GM21360 (cell line): ENCODE results near the gene ZCCHC8.
"Not testable (repeated sequence)": the region's sequence is repeated elsewhere in the genome, so short reads cannot be mapped to it uniquely, and the experiment has no call there.

Experiments used
- ATAC-seq: cut with Tn5 transposase; IDR thresholded peaks from one replicate; pipeline ENCODE4 v1.9.1; 2021; ENCODE audit warnings: mild to moderate bottlenecking, moderate library complexity; ENCODE audit not compliant: unreplicated experiment

ZCCHC8 gene

GRCh38 chr12:122473543-122474323, 27.0 kb downstream of the ZCCHC8 start:
- no peak for ATAC-seq

GRCh38 chr12:122471324-122472226, 29.2 kb downstream of the ZCCHC8 start:
- ATAC-seq, result no peak

- not testable (repeated sequence) for ATAC-seq
These were observed 30.2 kb downstream of the ZCCHC8 start for GRCh38 chr12:122470576-122470975.

- not testable (repeated sequence) for ATAC-seq
These were observed 30.9 kb downstream of the ZCCHC8 start for GRCh38 chr12:122469856-122470255.

GRCh38 chr12:122467983-122468382, 32.7 kb downstream of the ZCCHC8 start:
- ATAC-seq, result no peak

GRCh38 chr12:122464317-122465042, 36.3 kb downstream of the ZCCHC8 start:
- ATAC-seq, result not testable (repeated sequence)

GRCh38 chr12:122460641-122461040, 40.1 kb downstream of the ZCCHC8 start:
- ATAC-seq, result no peak

- ATAC-seq, result no peak
These were observed 40.7 kb downstream of the ZCCHC8 start for GRCh38 chr12:122460061-122460460.

GRCh38 chr12:122459211-122459610, 41.5 kb downstream of the ZCCHC8 start:
- ATAC-seq, result no peak

- ATAC-seq, result no peak
These were observed 42.4 kb downstream of the ZCCHC8 start for GRCh38 chr12:122458105-122459035.

- no peak for ATAC-seq
These were observed 43.1 kb downstream of the ZCCHC8 start for GRCh38 chr12:122457627-122458026.

- ATAC-seq, result no peak
These were observed 46.0 kb downstream of the ZCCHC8 start for GRCh38 chr12:122454739-122455138.

GRCh38 chr12:122454250-122454721, 46.4 kb downstream of the ZCCHC8 start:
- no peak for ATAC-seq

- ATAC-seq, result no peak
These were observed 47.9 kb downstream of the ZCCHC8 start for GRCh38 chr12:122452701-122453285.

GRCh38 chr12:122449317-122449716, 51.4 kb downstream of the ZCCHC8 start:
- ATAC-seq, result no peak

- not testable (repeated sequence) for ATAC-seq
These were observed 52.9 kb downstream of the ZCCHC8 start for GRCh38 chr12:122447825-122448224.

GRCh38 chr12:122446390-122446789, 54.3 kb downstream of the ZCCHC8 start:
- ATAC-seq, result not testable (repeated sequence)

GRCh38 chr12:122444071-122444470, 56.7 kb downstream of the ZCCHC8 start:
- ATAC-seq, result not testable (repeated sequence)

- ATAC-seq, result not testable (repeated sequence)
These were observed 61.9 kb downstream of the ZCCHC8 start for GRCh38 chr12:122438822-122439221.
